Astrocyte of the cerebellum (primary cell): ENCODE results near the gene ZRANB2.

Experiments used
- DNase-seq: peaks from one replicate; pipeline ENCODE4 v3.0.0-alpha.2; 2011; ENCODE audit warnings: low read depth
- H3K4me3 ChIP-seq: 2 replicates; pipeline ENCODE4 v1.5.1; 2011; ENCODE audit warnings: mild to moderate bottlenecking, low read depth, low read length, moderate library complexity
- in situ Hi-C: cut with HindIII; loops from 2 replicates; pipeline ENCODE4 v1.10.0; 2017; ENCODE audit warnings: low sequenced_read_pairs
- TF ChIP-seq, protein P1 (sequence below): IDR thresholded peaks from 2 replicates; pipeline ENCODE4 v1.5.1; 2012; ENCODE audit warnings: low read length, low read depth, moderate library complexity, mild to moderate bottlenecking; ENCODE audit errors: missing control alignments

Gene ZRANB2

DNA sequence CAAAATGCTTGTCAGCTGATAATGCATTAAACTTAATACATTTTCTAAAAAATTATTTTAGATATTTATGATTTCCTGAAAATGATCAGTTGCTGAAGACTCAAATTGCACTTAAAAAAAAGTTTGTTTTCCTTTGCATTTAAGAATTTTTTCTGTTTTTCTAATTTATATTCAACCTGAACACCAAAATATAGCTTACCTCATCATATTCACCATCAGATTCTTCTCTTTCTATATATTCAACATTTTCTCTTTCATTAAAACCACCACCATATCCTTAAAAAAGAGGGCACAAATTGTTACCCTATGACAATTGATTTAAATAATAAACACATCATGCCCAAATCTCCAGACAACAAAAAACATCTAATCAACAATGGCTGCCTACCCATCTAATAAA, 8.6 kb downstream of the ZRANB2 start:
- TF ChIP-seq, protein P1, sequence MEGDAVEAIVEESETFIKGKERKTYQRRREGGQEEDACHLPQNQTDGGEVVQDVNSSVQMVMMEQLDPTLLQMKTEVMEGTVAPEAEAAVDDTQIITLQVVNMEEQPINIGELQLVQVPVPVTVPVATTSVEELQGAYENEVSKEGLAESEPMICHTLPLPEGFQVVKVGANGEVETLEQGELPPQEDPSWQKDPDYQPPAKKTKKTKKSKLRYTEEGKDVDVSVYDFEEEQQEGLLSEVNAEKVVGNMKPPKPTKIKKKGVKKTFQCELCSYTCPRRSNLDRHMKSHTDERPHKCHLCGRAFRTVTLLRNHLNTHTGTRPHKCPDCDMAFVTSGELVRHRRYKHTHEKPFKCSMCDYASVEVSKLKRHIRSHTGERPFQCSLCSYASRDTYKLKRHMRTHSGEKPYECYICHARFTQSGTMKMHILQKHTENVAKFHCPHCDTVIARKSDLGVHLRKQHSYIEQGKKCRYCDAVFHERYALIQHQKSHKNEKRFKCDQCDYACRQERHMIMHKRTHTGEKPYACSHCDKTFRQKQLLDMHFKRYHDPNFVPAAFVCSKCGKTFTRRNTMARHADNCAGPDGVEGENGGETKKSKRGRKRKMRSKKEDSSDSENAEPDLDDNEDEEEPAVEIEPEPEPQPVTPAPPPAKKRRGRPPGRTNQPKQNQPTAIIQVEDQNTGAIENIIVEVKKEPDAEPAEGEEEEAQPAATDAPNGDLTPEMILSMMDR = no peak
- no peak for DNase-seq
- in situ Hi-C loops = loop anchor here (25.0 kb wide), 1 partner anchor 835 kb away; no protein-coding TSS in a partner anchor

DNA sequence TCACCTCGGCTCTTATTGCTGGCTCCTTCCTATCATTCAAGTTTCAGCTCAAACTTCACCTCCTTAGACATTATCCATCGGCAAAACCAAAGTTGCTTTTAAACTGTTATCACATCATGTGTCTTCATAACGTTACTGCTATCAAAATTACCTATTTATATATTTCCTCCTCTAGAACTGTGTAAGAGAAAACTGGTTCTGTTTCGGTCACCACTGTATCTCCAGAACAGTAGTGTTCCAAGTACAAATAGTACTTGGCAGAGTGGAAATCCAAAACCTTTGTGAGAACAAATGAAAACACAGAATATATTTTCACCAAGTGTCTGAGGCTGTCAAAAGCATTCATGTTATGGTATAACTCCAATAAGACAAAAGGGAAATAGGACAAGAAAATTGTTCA, 9.1 kb downstream of the ZRANB2 start:
- TF ChIP-seq, protein P1 = no peak
- H3K4me3 ChIP-seq = no peak overlapping the region
- in situ Hi-C loops = loop anchor here (25.0 kb wide), 1 partner anchor 834 kb away; no protein-coding TSS in a partner anchor
- DNase-seq = no peak

More for the DNA sequence above, 8.6 kb downstream of the ZRANB2 start:
- H3K4me3 ChIP-seq = no peak overlapping the region

DNA sequence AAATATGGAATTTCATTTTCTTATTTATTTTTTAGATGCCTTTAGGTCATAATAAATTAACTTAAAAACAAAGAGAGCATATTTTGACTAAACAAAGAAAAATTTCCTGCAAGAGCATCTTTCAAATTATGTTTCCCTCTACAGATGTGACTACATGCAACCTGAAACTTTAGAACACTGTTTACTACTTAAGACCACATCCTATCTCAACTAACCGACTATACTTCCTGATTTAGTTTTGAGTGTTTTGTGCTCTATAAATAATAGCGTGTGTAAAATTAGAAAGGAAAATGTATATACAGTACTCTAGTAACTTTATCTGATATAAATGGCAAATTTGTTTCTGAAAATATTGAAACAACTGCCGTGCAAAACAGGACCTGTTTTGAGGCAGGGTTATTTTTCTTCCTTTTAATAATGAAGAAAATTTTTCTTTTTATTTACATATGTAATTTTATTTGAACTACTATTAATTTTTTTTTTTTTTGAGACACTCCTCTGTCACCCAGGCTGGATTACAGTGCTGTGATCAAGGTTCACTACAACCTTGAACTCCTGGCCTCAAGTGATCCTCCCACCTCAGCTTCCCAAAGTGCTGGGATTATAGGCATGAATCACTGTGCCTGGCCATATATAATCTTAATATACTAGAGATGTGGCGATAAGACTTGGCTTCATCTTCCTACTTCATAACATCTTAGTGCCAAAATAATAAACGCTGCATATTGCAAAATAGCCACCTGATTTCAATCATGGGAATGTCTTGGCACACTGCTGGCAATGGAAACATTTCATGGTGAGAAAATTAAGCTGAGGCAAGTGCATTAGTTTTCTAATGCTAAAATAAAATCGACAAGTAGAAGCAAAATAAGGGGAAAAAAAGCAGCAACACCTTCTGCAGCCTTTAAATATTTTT, 12.3 kb downstream of the ZRANB2 start:
- TF ChIP-seq, protein P1 = no peak
- in situ Hi-C loops = loop anchor here (25.0 kb wide), 1 partner anchor 831 kb away; no protein-coding TSS in a partner anchor
- no peak for DNase-seq
- no peak overlapping the region for H3K4me3 ChIP-seq

DNA sequence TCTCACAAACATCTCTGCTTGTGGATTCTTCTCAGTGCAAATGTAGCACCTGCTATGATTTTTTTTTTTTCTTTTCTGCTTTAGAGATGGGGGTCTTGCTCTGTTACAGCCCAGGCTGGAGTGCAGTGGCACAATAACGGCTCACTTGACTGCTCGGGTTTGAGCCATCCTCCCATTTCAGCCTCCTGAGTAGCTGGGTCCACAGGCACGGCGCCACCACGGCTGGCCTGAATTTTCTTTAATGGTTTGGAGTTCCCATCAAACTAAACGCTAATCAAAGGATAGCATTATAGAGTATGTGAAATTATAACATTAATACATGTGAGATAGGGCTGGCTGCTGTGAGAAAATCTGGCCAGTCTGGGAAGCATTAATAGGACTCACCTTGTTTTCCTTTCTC, 26.0 kb downstream of the ZRANB2 start:
- no peak overlapping the region for H3K4me3 ChIP-seq
- DNase-seq = no peak
- in situ Hi-C loops = loop anchor here (25.0 kb wide), 1 partner anchor 817 kb away; no protein-coding TSS in a partner anchor
- TF ChIP-seq, protein P1 = no peak

DNA sequence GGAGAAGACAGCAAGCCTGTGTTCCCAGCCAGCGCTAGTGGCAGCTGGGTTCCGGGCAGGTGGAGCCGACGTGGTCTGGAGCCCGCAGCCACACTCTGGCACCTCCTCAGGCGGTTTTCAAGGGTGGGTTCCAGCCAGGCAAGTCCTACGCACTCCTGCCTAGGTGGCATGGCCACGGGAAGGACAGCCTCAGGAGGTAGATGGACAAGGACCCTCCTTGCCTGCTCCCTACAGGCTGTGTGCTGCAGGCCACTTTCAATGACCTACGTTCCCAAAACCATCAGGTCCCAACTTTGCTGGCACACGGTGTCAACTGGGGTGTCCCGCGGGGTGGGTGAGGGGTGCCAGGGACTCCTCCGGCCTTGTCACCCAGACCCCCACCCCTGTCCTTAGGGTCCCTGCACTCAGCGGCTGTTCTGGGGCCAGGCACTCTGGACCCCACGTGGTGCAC, 26.5 kb downstream of the ZRANB2 start:
- TF ChIP-seq, protein P1 = no peak
- no peak for DNase-seq
- in situ Hi-C loops = loop anchor here (25.0 kb wide), 1 partner anchor 817 kb away; no protein-coding TSS in a partner anchor

DNA sequence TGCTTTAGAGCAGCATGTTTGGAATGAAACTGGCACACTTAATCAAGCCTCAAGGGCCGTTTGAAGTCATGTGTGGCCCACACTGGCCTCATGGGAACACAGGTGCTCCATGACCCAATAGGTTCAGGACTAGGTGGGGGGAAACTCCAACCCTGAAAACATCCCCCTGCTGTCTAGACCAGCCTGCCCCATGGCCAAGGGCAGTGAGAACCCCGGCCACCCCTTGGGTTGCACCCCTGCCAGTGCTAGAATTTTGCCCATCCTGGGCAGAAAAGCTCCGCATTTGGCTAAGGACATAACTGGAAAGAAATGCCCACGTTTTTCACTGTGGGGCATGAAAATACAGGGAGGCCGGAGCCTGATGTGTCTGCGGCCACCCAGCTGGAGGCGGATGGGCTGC, 27.1 kb downstream of the ZRANB2 start:
- TF ChIP-seq, protein P1 = no peak
- H3K4me3 ChIP-seq = no peak overlapping the region
- no peak for DNase-seq
- in situ Hi-C loops = loop anchor here (25.0 kb wide), 1 partner anchor 816 kb away; no protein-coding TSS in a partner anchor

More for the DNA sequence above, 26.5 kb downstream of the ZRANB2 start:
- no peak overlapping the region for H3K4me3 ChIP-seq
